Peyer's patch (tissue), 4 donors: Measurements from ENCODE around the gene PHF21B.

ENCODE experiments used
- CTCF ChIP-seq, 6 experiments: fragments of 450-650 bp in 4 of 6; fragments of 200-600 bp in 2 of 6; sonication (generic) in 1 of 6; IDR thresholded peaks; one replicate each; pipeline ENCODE4 v1.5.1; 2017 to 2019; ENCODE audit warnings: antibody characterized with exemption in 6 of 6, mild to moderate bottlenecking in 3 of 6, moderate library complexity in 1 of 6
- POLR2A ChIP-seq, 2 donors: fragments of 450-650 bp; IDR thresholded peaks; one replicate each; pipeline ENCODE4 v1.5.1; 2017; ENCODE audit warnings: antibody characterized with exemption in 2 of 2, mild to moderate bottlenecking in 2 of 2, moderate library complexity in 2 of 2

GRCh38 chr22:44885806-44886360 is 123.9 kb downstream of the PHF21B start:
- no peak for TF ChIP-seq CTCF (IDR thresholded peaks at IDR 0.05)
- TF ChIP-seq POLR2A (IDR thresholded peaks at IDR 0.05), result no peak
